Measurements from ENCODE around the gene SKI.

SKI gene

DNA sequence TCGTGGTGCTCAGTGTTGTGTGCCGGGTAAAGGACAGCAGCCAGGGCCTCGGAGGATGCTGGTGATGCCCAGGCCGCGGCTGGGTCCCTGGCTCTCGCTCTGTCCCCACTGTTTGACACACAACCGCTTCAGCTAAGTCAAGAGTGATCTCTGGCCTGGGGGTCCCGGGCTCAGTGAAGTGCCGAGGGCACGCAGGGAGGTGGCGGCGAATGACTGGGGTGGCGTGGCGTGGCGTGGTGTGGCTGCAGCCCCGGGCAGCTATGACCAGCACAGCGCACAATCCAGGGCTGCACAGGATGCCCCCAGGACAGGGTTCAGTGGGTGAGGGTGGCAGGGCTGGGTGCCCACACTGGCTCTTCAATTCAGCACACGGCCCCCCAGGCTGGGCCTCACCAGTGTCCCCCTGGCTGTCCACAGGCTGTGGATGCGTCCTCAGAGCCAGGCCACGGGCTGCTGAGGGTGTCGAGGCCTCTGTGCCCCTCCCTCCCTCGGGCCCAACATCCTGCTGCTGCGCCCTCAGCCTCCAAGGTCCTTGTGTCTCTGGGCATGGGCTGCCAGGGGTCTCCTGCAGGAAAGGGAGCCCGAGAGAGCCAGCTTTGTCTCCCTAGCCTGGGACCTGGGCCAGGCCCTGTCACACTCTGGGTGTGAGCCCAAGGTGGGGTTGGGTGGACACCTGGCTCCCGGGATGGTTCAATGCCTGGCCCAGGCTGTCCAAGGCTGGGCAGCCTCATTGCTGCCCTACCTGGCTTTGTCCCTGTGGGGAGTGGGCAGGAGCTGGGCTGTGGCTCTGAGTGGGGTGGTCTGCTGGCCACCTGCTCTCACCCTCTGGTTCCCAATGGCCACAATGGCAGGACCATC, 12.0 kb upstream of the SKI start:
- TF ChIP-seq CTCF (IDR thresholded peaks at IDR 0.05): no peak

GRCh38 chr1:2216767-2217058, 11.4 kb upstream of the SKI start:
- Histone ChIP-seq H3K4me3 (ENCODE audit: low read depth in 1 of 2, low read length in 1 of 2) (no peak overlapping the region), H3K9me3 (no peaks in the 10 kb centered on the region), H3K36me3 (no peaks in the 10 kb centered on the region), H3K4me1 (ENCODE audit: control insufficient read depth in 1 of 2, insufficient read depth in 1 of 2, low read depth in 1 of 2, low read length in 1 of 2) (peaks cover 9 to 14% of the 10 kb centered on the region in 2 experiments), H3K27me3 (peaks cover 51% of the 10 kb centered on the region), H3K27ac (no peak overlapping the region)
- no peak for TF ChIP-seq CTCF (IDR thresholded peaks at IDR 0.05)

More for the DNA sequence above, 12.0 kb upstream of the SKI start:
- H3K4me1 ChIP-seq (ENCODE audit: control insufficient read depth in 1 of 2, insufficient read depth in 1 of 2, low read depth in 1 of 2, low read length in 1 of 2): peaks cover 9 to 14% of the 10 kb centered on the region in 2 experiments
- no peaks in the 10 kb centered on the region for H3K9me3 ChIP-seq
- peaks cover 54% of the 10 kb centered on the region for H3K27me3 ChIP-seq
- H3K36me3 ChIP-seq: no peaks in the 10 kb centered on the region
- H3K4me3 ChIP-seq (ENCODE audit: low read depth in 1 of 2, low read length in 1 of 2): no peak overlapping the region
- H3K27ac ChIP-seq: no peak overlapping the region

DNA sequence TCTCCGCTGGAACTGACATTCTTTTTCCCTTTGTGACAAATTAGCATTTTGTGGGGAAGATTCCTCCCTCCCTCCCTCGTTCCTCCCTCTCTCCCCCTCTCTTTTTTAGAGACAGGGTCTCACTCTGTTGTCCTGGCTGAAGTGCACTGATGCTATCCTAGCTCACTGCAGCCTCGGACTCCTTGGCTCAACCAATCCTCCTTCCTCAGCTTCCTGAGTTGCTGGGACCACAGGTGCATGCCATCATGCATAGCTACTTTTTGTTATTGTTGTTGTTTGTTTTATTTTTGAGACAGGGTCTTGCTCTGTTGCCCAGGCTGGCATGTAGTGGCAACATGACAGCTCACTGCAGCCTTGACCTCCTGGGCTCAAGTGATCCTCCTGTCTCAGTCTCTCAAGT, 6.8 kb upstream of the SKI start:
- Histone ChIP-seq H3K4me3 (ENCODE audit: low read depth in 1 of 2, low read length in 1 of 2) (no peak overlapping the region), H3K27me3 (peaks cover 35% of the 10 kb centered on the region), H3K9me3 (no peaks in the 10 kb centered on the region), H3K27ac (no peak overlapping the region), H3K36me3 (no peaks in the 10 kb centered on the region), H3K4me1 (ENCODE audit: control insufficient read depth in 1 of 2, insufficient read depth in 1 of 2, low read depth in 1 of 2, low read length in 1 of 2) (no peaks in the 10 kb centered on the region)
- no peak for TF ChIP-seq CTCF (IDR thresholded peaks at IDR 0.05)

- TF ChIP-seq CTCF (IDR thresholded peaks at IDR 0.05): no peak
- Histone ChIP-seq H3K27ac (no peak overlapping the region), H3K36me3 (no peaks in the 10 kb centered on the region), H3K27me3 (peaks cover 30% of the 10 kb centered on the region), H3K4me3 (ENCODE audit: low read depth in 1 of 2, low read length in 1 of 2) (no peak overlapping the region), H3K9me3 (no peaks in the 10 kb centered on the region), H3K4me1 (ENCODE audit: control insufficient read depth in 1 of 2, insufficient read depth in 1 of 2, low read depth in 1 of 2, low read length in 1 of 2) (peaks cover 5 to 8% of the 10 kb centered on the region in 2 experiments)
These were observed 3.9 kb upstream of the SKI start for GRCh38 chr1:2224170-2224584.

GRCh38 chr1:2224631-2225428, 3.3 kb upstream of the SKI start:
- Histone ChIP-seq H3K9me3 (no peaks in the 10 kb centered on the region), H3K4me3 (ENCODE audit: low read depth in 1 of 2, low read length in 1 of 2) (no peak overlapping the region), H3K27me3 (peaks cover 30% of the 10 kb centered on the region), H3K36me3 (no peaks in the 10 kb centered on the region), H3K27ac (no peak overlapping the region), H3K4me1 (ENCODE audit: control insufficient read depth in 1 of 2, insufficient read depth in 1 of 2, low read depth in 1 of 2, low read length in 1 of 2) (peaks cover 12 to 15% of the 10 kb centered on the region in 2 experiments)
- TF ChIP-seq CTCF (IDR thresholded peaks at IDR 0.05): no peak

All from neutrophil (primary cell).